Keratinocyte (primary cell): ENCODE data around the gene EYA4. TPM values are rescaled to one million over a fixed set of nuclear protein-coding genes. Genes with fewer than 3 reads are reported as not detected.

Experiments used
- DNase-seq: peaks from one replicate; pipeline ENCODE4 v3.0.0-alpha.2; 2011; ENCODE audit warnings: low read depth, missing footprints, low spot score
- FAIRE-seq: peaks from 2 replicates; lab custom pipeline; 2011; peaks lifted over from hg19 to GRCh38; lab: Jason Lieb, UNC
- H2AFZ ChIP-seq: 2 replicates; pipeline ENCODE4 v1.6.0; 2012; ENCODE audit warnings: low read length, control low read depth, inconsistent platforms; ENCODE audit not compliant: control insufficient read depth
- H3K27ac ChIP-seq: 2 replicates; pipeline ENCODE4 v1.5.1; 2011; ENCODE audit warnings: low read length; ENCODE audit not compliant: control insufficient read depth, insufficient read depth
- H3K27me3 ChIP-seq: 3 replicates; pipeline ENCODE4 v1.6.0; 2011; ENCODE audit warnings: low read length; ENCODE audit not compliant: control insufficient read depth, insufficient read depth; ENCODE audit errors: extremely low read depth
- H3K36me3 ChIP-seq, 2 experiments: 2 replicates in 1 of 2; 3 replicates in 1 of 2; pipeline ENCODE4 v1.5.1; 2011; ENCODE audit warnings: low read length in 2 of 2, mild to moderate bottlenecking in 1 of 2; ENCODE audit not compliant: control insufficient read depth in 2 of 2, insufficient read depth in 2 of 2; ENCODE audit errors: extremely low read depth in 1 of 2
- H3K4me1 ChIP-seq: 3 replicates; pipeline ENCODE4 v1.5.1; 2011; ENCODE audit warnings: low read length; ENCODE audit not compliant: control insufficient read depth, insufficient read depth; ENCODE audit errors: extremely low read depth
- H3K4me2 ChIP-seq: 3 replicates; pipeline ENCODE4 v1.6.0; 2011; ENCODE audit warnings: low read depth, low read length; ENCODE audit not compliant: control insufficient read depth, insufficient read depth; ENCODE audit errors: extremely low read depth
- H3K4me3 ChIP-seq, 3 experiments: fragments of 200-600 bp in 1 of 3; sonication (generic) in 1 of 3; 2 replicates in 2 of 3; 3 replicates in 1 of 3; pipeline ENCODE4 v1.5.1; 2011 to 2016; ENCODE audit warnings: low read length in 3 of 3, mild to moderate bottlenecking in 3 of 3, control low read depth in 2 of 3, inconsistent platforms in 1 of 3, low read depth in 1 of 3, mixed read lengths in 1 of 3, mixed run types in 1 of 3, moderate library complexity in 1 of 3; ENCODE audit not compliant: control insufficient read depth in 2 of 3, insufficient read depth in 2 of 3; ENCODE audit errors: extremely low read depth in 1 of 3
- H3K79me2 ChIP-seq: 2 replicates; pipeline ENCODE4 v1.6.0; 2012; ENCODE audit warnings: low read length; ENCODE audit not compliant: control insufficient read depth, insufficient read depth
- H3K9ac ChIP-seq: 3 replicates; pipeline ENCODE4 v1.6.0; 2011; ENCODE audit warnings: low read length; ENCODE audit not compliant: control insufficient read depth, insufficient read depth; ENCODE audit errors: extremely low read depth
- H3K9me1 ChIP-seq: 3 replicates; pipeline ENCODE4 v1.6.0; 2011; ENCODE audit warnings: low read length; ENCODE audit not compliant: control insufficient read depth, insufficient read depth; ENCODE audit errors: extremely low read depth
- H3K9me3 ChIP-seq: 2 replicates; pipeline ENCODE4 v1.5.1; 2012; ENCODE audit warnings: low read depth, low read length; ENCODE audit not compliant: control insufficient read depth
- H4K20me1 ChIP-seq: 3 replicates; pipeline ENCODE4 v1.6.0; 2011; ENCODE audit warnings: low read length; ENCODE audit not compliant: control insufficient read depth, insufficient read depth; ENCODE audit errors: extremely low read depth
- CTCF ChIP-seq, 3 experiments: IDR thresholded peaks in 1 of 3; conservative IDR thresholded peaks in 1 of 3; optimal IDR thresholded peaks in 1 of 3; 2 replicates in 2 of 3; 3 replicates in 1 of 3; pipeline versions ENCODE3 to v1.5.1; 2011; ENCODE audit warnings: low read length in 3 of 3, mild to moderate bottlenecking in 3 of 3, moderate library complexity in 2 of 3, control low read depth in 1 of 3, inconsistent platforms in 1 of 3; ENCODE audit not compliant: insufficient read depth in 2 of 3; ENCODE audit errors: extremely low read depth in 1 of 3
- EZH2 ChIP-seq: IDR thresholded peaks from one replicate; pipeline ENCODE4 v1.6.1; 2012; ENCODE audit warnings: inconsistent platforms, mild to moderate bottlenecking, low read length, moderate library complexity
- dilution Hi-C: fragments of 300-500 bp; cut with MboI; formaldehyde crosslinking; loops from one replicate; pipeline ENCODE4 v1.7.0; 2020; ENCODE audit warnings: low sequenced_read_pairs; ENCODE audit not compliant: extremely low pct_ligation_motif_present
- polyA plus RNA-seq, 5 experiments: library from polyadenylated mRNA; depleted of rRNA in 3 of 5; stranded (reverse) in 3 of 5; stranded (forward) in 1 of 5; unstranded in 1 of 5; fragments of >200 nt; gene quantifications; 1 replicate in 1 of 5; 2 replicates in 3 of 5; 3 replicates in 1 of 5; pipeline versions ENCODE4 v1.2.1 to v1.2.3, GENCODE V29; 2011 to 2012; ENCODE audit warnings: missing spikeins in 2 of 5, low read depth in 1 of 5, low replicate concordance in 1 of 5

EYA4 gene
- polyA plus RNA-seq, 1 donor (not counting 4 experiments of a cell fraction or from before 2014, with no cell fraction given) = 0.01 TPM

DNA sequence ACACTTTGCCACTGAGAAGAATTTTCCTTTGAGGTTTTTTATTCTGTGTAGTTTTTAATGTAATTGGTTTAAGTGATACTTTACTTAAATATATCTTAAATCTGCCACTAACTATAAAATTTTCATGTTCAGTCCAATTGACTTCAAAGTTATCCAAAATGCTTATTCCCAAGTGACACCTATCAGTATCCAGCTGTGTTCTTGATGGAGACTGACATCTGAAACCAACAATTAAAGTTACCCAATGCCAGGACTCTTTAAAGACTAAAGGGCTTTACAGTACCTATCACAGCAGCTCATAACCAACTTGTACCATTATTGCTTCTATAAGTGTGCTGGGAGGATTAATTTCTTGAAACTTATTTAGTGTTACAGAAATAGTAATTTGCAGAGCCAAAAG, 13.8 kb upstream of the EYA4 start:
- Histone ChIP-seq H3K79me2 (no peaks in the 10 kb centered on the region), H3K9me1 (no peaks in the 10 kb centered on the region), H3K4me2 (no peak overlapping the region), H3K36me3 (no peaks in the 10 kb centered on the region), H3K9ac (no peak overlapping the region), H3K27me3 (no peaks in the 10 kb centered on the region), H2AFZ (no peak overlapping the region), H3K9me3 (no peaks in the 10 kb centered on the region), H3K4me1 (no peaks in the 10 kb centered on the region), H4K20me1 (no peaks in the 10 kb centered on the region), H3K4me3 (no peak overlapping the region), H3K27ac (no peak overlapping the region)
- FAIRE-seq = no peak
- DNase-seq = no peak
- no peak for TF ChIP-seq EZH2
- no peak for TF ChIP-seq CTCF (optimal IDR thresholded peaks at IDR 0.05 in 1 of 3, IDR thresholded peaks at IDR 0.05 in 1 of 3, conservative IDR thresholded peaks at IDR 0.05 in 1 of 3; ENCODE audit: extremely low read depth in 1 of 3, insufficient read depth in 2 of 3, low read length in 3 of 3)
- dilution Hi-C loops = no loop called here

- no peak overlapping the region for H2AFZ ChIP-seq
- no peak for DNase-seq
- TF ChIP-seq CTCF (optimal IDR thresholded peaks at IDR 0.05 in 1 of 3, IDR thresholded peaks at IDR 0.05 in 1 of 3, conservative IDR thresholded peaks at IDR 0.05 in 1 of 3; ENCODE audit: extremely low read depth in 1 of 3, insufficient read depth in 2 of 3, low read length in 3 of 3) (no peak), EZH2 (no peak)
These were observed 11.1 kb upstream of the EYA4 start for GRCh38 chr6:133230052-133230451.

More at GRCh38 chr6:133230052-133230451, 11.1 kb upstream of the EYA4 start:
- dilution Hi-C loops = no loop called here
- Histone ChIP-seq H3K9me1 (no peaks in the 10 kb centered on the region), H3K36me3 (no peaks in the 10 kb centered on the region), H4K20me1 (no peaks in the 10 kb centered on the region), H3K27ac (no peak overlapping the region), H3K4me1 (no peaks in the 10 kb centered on the region), H3K9me3 (no peaks in the 10 kb centered on the region), H3K27me3 (peaks cover 2% of the 10 kb centered on the region), H3K79me2 (no peaks in the 10 kb centered on the region), H3K4me2 (no peak overlapping the region), H3K9ac (no peak overlapping the region), H3K4me3 (no peak overlapping the region)
- no peak for FAIRE-seq
